Measurements from ENCODE around the gene DLEC1.
"Not testable (repeated sequence)": the region's sequence is repeated elsewhere in the genome, so short reads cannot be mapped to it uniquely, and the experiment has no call there.

DLEC1 gene

GRCh38 chr3:38154625-38155255 lies 115.7 kb downstream of the DLEC1 start:
- DNase-seq (ENCODE audit: low read depth in 2 of 2), result no peak

DNA sequence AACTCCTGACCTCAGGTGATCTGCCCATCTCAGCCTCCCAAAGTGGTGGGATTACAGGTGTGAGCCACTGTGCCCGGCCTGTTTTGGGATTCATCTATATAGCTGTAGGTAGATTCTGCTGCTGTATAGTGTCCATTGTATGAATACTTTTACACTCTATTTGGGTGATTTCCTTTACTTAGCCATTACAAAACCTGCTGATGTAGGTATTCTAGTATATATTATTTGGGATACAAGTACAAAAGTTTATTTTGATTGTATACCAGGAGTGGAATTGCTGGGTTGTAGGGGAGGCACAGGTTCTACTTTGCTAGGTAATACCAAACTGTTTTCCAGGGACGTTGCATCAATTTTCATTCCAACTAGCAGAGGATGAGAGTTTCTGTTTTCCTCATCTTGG lies 116.8 kb downstream of the DLEC1 start:
- no peak for DNase-seq (ENCODE audit: low read depth in 2 of 2)

DNA sequence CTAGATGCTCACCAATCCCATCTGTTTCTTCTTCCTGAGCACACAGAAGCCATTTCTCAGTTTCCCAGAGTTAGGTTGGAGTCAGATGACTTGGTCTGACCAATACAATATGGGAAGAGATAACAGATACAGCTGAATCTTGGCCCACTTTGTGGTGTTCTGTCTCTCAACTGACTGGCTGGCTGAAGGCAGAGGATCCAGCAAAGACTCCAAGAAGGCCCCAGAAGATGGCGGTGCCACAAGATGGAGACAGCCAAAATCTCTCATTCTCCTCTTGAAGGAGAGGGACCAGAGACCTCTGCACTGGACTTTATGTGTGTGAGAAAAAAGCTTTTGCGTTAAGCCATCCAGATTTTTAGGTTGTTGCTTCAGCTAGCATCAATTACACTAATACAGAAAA lies 118.1 kb downstream of the DLEC1 start:
- DNase-seq (ENCODE audit: low read depth in 2 of 2), result no peak

- no peak for DNase-seq (ENCODE audit: low read depth in 2 of 2)
Measured at GRCh38 chr3:38157595-38157994, 118.6 kb downstream of the DLEC1 start.

DNA sequence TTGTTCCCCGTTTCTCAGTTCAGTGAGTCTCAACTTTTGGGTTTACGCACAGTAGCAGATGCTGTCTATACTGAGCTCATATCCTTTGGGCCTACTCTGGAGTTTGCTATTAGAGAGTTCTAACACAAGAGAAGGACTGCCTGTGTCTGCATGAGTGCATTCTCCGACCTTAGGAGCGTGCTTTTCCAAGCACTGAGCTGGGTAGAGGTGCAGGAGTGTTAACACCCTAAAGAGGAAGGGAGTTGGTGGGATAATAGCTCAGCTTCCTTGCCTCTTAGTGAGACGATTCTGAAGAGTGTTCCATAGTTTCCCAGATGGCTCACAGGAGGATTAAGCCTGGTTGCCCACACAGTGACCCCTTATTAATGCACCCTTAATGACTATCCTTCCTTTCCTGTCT lies 119.5 kb downstream of the DLEC1 start:
- no peak for DNase-seq (ENCODE audit: low read depth in 2 of 2)

- DNase-seq (ENCODE audit: low read depth in 2 of 2), result not testable (repeated sequence)
Measured at GRCh38 chr3:38160704-38161103, 121.7 kb downstream of the DLEC1 start.

DNA sequence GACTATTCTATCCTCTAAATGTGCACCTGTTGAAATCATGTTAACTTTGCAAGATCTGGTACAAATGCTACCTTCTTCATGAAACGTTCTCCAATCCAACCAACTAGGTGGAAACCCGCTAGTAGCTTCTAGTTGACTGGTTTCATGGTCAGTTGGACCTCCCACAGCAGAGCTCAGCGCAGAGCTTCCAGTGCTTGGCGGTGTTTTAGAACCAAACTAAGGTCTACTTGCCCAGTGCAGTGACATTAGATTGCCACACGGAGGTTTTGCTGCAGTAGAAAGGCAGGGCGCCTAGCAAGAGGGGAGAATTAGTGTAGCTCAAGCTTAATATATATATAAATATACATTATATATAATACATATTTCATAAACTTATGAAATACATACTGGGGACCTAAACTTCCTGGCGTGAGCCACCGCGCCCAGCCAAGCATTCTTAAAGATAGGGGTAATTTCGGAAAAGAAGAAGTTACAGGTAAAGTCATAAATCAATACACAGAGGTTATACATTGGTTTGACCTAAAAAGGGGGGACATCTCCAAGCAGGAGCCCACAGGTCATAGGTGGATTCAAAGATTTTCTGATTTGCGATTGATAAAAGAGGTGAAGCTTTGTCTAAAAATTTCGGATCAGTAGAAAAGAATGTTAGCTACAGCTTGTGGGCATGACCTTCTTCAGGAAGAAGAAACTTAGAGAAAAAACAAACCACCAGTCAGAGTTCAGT lies 124.3 kb downstream of the DLEC1 start:
- no peak for DNase-seq (ENCODE audit: low read depth in 2 of 2)

DNA sequence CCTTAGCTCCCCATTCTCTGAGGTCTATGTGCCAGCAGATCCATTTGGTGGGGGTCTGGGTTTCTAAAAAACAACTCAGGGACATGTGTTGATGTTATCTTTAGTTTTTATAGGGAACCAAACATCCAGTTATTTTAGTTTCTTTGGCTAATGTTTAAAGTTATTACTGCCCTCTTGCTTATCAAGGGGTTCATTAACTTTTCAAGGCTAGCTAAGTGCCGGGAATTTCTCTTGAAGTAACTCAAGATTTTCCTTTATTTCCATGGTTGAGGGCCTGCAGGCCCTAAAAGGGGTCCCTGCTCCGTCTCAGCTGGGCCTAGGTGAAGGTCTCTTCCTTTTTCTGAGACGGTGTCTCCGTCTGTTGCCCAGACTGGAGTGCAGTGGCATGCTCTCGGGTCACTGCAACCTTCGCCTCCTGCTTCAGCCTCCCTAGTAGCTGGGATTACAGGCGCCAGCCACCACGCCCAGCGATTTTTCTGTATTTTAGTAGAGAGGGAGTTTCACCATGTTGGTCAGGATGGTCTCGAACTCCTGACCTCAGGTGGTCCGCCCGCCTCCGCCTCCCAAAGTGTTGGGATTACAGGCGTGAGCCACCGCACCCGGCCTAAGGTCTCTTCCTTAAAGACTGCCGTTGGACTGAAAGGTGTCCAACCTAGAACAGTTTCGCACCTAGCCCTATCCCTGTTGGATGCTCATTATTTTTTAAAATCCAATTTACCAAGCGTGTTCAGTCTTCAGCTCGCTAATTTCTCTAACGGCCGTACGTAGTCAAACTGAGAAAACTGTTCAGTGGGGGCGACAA lies 125.0 kb downstream of the DLEC1 start:
- no peak for DNase-seq (ENCODE audit: low read depth in 2 of 2)

- DNase-seq (ENCODE audit: low read depth in 2 of 2), result no peak
Measured at GRCh38 chr3:38164643-38164951, 125.6 kb downstream of the DLEC1 start.

- DNase-seq (ENCODE audit: low read depth in 2 of 2), result peak; percentile 93 to 96
Measured at GRCh38 chr3:38164952-38165721, 126.1 kb downstream of the DLEC1 start, which contains the start of gene OXSR1. Gene OXSR1, plus strand, starts transcription at chr3:38165537. Its CDS starts 340 bp downstream, at chr3:38165877.

DNA sequence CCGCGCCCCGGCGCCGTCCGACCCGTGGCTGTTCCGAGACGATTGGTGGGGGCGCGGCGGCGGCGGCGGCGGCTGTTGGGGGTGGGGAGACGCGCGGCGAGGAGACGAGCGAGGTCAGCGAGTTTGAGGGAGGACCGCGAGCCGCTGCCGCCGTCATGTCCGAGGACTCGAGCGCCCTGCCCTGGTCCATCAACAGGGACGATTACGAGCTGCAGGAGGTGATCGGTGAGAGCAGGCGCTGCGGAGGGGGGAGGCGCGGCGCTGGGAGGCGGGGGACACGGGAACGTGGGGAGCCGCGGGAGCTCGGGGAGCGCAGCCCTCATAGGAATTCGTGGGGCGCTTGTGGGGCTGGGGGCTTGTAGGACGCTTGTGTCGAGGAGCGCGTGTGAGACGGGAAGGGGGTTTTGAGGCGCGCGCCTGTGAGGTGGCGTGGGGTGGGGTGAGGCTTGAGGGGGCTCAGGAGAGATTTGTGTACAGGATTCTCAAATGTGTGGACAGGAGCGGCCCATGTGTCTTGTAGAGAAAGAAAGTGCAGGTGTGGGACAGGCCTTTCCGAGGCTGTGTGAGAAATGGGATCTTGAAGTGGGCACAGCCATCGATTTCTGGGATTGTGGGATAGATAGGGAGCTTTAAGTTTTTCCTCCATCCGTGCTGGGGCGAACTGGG lies 126.8 kb downstream of the DLEC1 start:
- DNase-seq (ENCODE audit: low read depth in 2 of 2), result no peak

DNA sequence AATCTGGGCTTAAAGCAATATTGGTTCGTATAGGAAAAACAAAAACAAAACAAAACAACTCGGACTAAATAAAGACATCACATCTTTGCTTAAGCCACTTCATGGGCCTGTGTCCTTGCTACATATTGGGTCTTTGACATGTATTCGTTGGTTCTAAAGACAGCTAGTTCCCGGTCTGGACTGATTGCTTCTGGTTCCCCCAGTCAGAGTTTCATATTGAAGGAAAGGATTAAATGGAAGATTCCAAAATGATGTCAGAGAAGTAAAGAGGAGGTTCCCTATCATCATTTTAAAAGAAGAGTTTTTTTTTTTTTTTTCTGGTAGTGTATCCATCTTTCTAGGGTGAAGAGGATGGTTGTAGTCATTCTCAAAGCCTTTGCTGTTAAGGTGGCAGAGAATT lies 128.6 kb downstream of the DLEC1 start:
- no peak for DNase-seq (ENCODE audit: low read depth in 2 of 2)

DNA sequence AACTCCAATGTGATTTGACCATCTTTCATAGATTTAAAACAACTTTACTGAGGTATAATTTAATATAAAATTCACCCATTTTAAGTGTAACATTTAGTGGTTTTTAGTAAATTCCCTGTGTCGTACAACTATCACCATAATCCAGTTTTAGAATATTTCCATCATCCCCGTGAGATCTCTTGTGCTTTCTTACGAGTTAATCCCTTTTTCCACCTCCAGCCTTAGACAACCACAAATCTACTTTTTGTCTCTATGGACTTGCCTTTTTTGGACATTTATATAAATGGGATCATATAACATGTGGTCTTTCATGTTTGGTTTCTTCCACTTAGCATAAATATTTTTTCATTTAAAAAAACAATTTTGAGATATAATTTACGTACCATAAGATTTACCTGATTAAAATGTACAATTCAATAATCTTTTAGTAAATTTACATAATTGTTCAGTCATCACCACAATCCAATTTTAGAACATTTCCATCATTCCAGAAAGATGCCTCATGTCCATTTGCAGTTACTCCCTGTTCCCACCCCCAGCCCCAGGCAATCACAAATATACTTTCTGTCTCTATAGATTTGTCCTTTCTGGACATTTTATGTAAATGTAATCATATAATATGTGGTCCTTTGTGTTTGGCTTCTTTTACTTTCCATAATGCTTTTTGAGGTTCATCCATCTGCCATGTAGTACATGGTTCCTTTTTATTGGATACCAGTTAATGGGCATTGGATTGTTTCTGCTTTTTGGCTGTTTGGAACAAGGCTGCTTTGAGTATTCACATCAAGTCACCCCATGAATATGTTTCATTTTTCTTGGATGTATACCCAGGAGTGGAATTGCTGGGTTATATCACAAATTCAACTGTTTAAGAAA lies 129.4 kb downstream of the DLEC1 start:
- DNase-seq (ENCODE audit: low read depth in 2 of 2), result no peak

- no peak for DNase-seq (ENCODE audit: low read depth in 2 of 2)
Measured at GRCh38 chr3:38169027-38169317, 130.0 kb downstream of the DLEC1 start.

DNA sequence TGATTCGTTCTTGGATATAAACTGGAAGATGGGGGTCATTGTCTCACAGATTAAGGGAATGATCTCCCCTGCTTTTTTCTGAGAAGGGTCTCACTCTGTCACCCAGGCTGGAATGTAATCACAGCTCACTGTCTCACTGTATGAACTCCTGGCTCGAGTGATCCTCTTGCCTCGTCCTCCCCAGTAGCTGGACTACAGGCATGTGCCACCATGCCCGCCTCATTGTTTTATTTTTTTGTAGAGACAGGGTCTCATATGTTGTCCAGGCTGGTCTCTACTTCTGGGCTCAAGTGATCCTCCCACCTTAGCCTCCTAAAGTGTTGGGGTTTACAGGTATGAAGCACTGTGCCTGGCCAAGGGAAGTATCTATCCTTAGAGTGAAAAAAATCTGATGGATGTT lies 131.7 kb downstream of the DLEC1 start:
- DNase-seq (ENCODE audit: low read depth in 2 of 2), result no peak

DNA sequence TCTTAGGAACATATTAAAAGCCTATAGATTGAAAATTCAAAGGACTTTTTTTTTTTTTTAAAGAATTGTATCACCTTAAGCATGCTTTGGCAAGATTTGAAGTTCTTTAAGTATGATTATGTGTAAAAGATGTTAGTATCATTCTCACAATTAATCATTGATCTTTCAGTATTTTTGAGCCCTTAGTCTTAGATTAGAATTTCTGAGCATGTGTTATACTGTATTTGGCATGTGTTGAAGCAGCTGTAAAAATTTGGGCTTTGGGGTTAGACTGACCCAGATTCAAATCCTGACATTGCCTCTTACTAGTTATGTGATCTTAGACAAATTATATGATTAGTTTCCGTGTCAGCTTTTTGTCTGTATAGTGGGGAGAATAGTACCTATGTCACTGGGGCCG lies 132.6 kb downstream of the DLEC1 start:
- DNase-seq (ENCODE audit: low read depth in 2 of 2), result no peak

Measured in stimulated activated CD8-positive, alpha-beta memory T cell treated with anti-CD3 and anti-CD28 coated beads, Interleukin-2, amount 100 ng/mL, for 1 hour (primary cell).